Smooth muscle cell (in vitro differentiated cells): ENCODE results near the gene CERS6. TPM values are rescaled to one million over a fixed set of nuclear protein-coding genes. Genes with fewer than 3 reads are reported as not detected.

Source experiments
- DNase-seq: peaks from one replicate; lab custom pipeline; 2025; ENCODE audit not compliant: unreplicated experiment; lab: John Stamatoyannopoulos, UW
- H2AFZ ChIP-seq: fragments of 200-600 bp; sonication (generic); 2 replicates; pipeline ENCODE4 v1.6.0; 2016; ENCODE audit warnings: antibody characterized with exemption, low read depth, mild to moderate bottlenecking
- H3F3A ChIP-seq: fragments of 200-600 bp; sonication (generic); 2 replicates; pipeline ENCODE4 v1.6.0; 2017; ENCODE audit warnings: antibody characterized with exemption, low read depth
- H3K27ac ChIP-seq: fragments of 200-600 bp; sonication (generic); 2 replicates; pipeline ENCODE4 v1.5.1; 2016; ENCODE audit warnings: low read depth, mild to moderate bottlenecking
- H3K27me3 ChIP-seq: fragments of 200-600 bp; sonication (generic); 2 replicates; pipeline ENCODE4 v1.6.1; 2016; ENCODE audit warnings: low read depth, mild to moderate bottlenecking
- H3K36me3 ChIP-seq: fragments of 200-600 bp; sonication (generic); 2 replicates; pipeline ENCODE4 v1.5.1; 2016; ENCODE audit warnings: low read depth
- H3K4me1 ChIP-seq: fragments of 200-600 bp; sonication (generic); 2 replicates; pipeline ENCODE4 v1.5.1; 2016; ENCODE audit warnings: low read depth
- H3K4me2 ChIP-seq: fragments of 200-600 bp; sonication (generic); 2 replicates; pipeline ENCODE4 v1.6.0; 2016; ENCODE audit warnings: mild to moderate bottlenecking
- H3K4me3 ChIP-seq: fragments of 200-600 bp; sonication (generic); 2 replicates; pipeline ENCODE4 v1.5.1; 2016; ENCODE audit warnings: mild to moderate bottlenecking
- H3K79me2 ChIP-seq: fragments of 200-600 bp; sonication (generic); 2 replicates; pipeline ENCODE4 v1.6.0; 2016; ENCODE audit warnings: low read depth, mild to moderate bottlenecking
- H3K9ac ChIP-seq: fragments of 200-600 bp; sonication (generic); 2 replicates; pipeline ENCODE4 v1.6.0; 2016; ENCODE audit warnings: low read depth
- H3K9me3 ChIP-seq: fragments of 200-600 bp; sonication (generic); replicated peaks from 2 replicates; pipeline ENCODE4 v1.5.1; 2016; ENCODE audit warnings: low read depth
- H4K20me1 ChIP-seq: fragments of 200-600 bp; sonication (generic); 2 replicates; pipeline ENCODE4 v1.6.0; 2016; ENCODE audit warnings: low read depth
- CTCF ChIP-seq: fragments of 200-600 bp; sonication (generic); IDR thresholded peaks from 2 replicates; pipeline ENCODE4 v1.5.1; 2017; ENCODE audit warnings: borderline replicate concordance, mild to moderate bottlenecking, antibody characterized with exemption; ENCODE audit not compliant: insufficient read depth, poor library complexity, severe bottlenecking
- WGBS: methylation state at CpG from one replicate; pipeline ENCODE4 v1.1.7; 2016; ENCODE audit warnings: low lambda C conversion rate; 5-methylcytosine and 5-hydroxymethylcytosine counted together
- polyA plus RNA-seq: library from polyadenylated mRNA; unstranded; fragments of >200 nt; fragmentation: Nextera tagmentation; extraction: Ambion mirVana; gene quantifications from 2 replicates; pipeline ENCODE4 v1.2.1, GENCODE V29; 2016
- total RNA-seq: library from RNA; depleted of rRNA; stranded (reverse); fragments of >200 nt; gene quantifications from 2 replicates; pipeline ENCODE4 v1.2.3, GENCODE V29; 2014

CERS6 gene
- total and polyA plus RNA-seq, 2 experiments from 2014 or later = 9.2 to 26.6 TPM

GRCh38 chr2:168585700-168586099 lies 129.6 kb downstream of the CERS6 start:
- Histone ChIP-seq H3K4me1 (peaks cover 9% of the 10 kb centered on the region), H2AFZ (no peak overlapping the region), H3K9ac (no peak overlapping the region), H3F3A (no peaks in the 10 kb centered on the region), H3K9me3 (no peaks in the 10 kb centered on the region), H3K4me2 (no peak overlapping the region), H3K36me3 (no peaks in the 10 kb centered on the region), H4K20me1 (peaks cover 2% of the 10 kb centered on the region), H3K27ac (no peak overlapping the region), H3K27me3 (no peaks in the 10 kb centered on the region), H3K79me2 (peaks cover 5% of the 10 kb centered on the region), H3K4me3 (no peak overlapping the region)
- DNase-seq = no peak
- 95% methylated on average over 4 of the region's 4 CpGs for WGBS
- no peak for TF ChIP-seq CTCF

- no peak overlapping the region for H3K4me3 ChIP-seq
- no peak overlapping the region for H2AFZ ChIP-seq
- no peaks in the 10 kb centered on the region for H3K9me3 ChIP-seq
- H3K9ac ChIP-seq = no peak overlapping the region
- H3K27ac ChIP-seq = no peak overlapping the region
- H3K4me1 ChIP-seq = peaks cover 18% of the 10 kb centered on the region
- TF ChIP-seq CTCF = no peak
- peaks cover 5% of the 10 kb centered on the region for H4K20me1 ChIP-seq
- H3K4me2 ChIP-seq = no peak overlapping the region
- no peak for DNase-seq
- no peaks in the 10 kb centered on the region for H3K27me3 ChIP-seq
- peaks cover 8% of the 10 kb centered on the region for H3K79me2 ChIP-seq
- H3K36me3 ChIP-seq = no peaks in the 10 kb centered on the region
- WGBS = 91% methylated on average over 2 of the region's 2 CpGs
- H3F3A ChIP-seq = no peaks in the 10 kb centered on the region
These were observed 131.2 kb downstream of the CERS6 start for GRCh38 chr2:168587307-168587706.

DNA sequence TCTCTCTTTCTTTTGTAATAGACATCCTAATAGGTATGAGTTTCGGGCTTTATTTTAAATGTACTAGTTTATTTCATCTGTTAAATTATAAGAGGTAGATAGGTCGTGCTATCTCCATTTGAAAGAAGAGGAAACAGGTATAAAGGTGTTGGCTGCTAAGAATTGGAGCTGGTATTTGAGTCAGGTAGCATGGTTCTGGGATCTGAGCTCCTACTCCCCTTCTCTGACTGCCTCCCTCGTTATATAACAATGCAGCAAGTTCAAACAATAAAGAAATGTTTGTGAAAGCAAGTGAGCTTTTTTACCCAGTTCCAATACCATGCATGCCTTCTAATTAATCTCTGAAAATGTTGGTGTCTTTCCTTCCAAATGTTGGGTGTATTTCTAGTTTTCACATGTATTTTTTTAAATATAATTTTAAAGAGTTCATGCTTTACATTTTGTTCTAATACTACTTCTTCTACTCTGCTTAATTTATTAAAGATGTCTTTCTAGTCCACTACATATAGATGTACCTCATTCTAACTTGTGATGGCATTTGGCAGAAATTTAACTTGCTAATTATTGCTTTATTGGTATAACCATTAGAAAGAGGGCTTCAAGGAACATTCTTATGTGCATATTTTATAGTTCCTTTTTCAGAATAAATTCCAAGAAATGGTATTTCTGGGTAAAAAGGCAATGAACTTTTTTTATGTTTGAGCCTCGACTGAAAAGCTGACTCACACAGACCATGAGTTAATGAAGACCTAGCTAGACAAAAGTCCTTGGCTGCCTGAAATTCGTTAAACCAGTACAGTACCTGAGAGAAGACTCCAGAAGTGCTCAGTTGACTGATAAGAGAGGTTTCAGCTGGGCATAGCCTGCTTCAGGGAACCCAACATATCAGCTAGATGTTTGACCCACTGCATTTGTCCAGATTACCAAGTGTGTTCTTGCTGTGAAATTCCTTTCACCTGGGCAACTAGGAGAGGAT lies 133.5 kb downstream of the CERS6 start:
- Histone ChIP-seq H3K4me3 (no peak overlapping the region), H3K9me3 (no peaks in the 10 kb centered on the region), H3K79me2 (peaks cover 8% of the 10 kb centered on the region), H4K20me1 (peaks cover 5% of the 10 kb centered on the region), H3K27me3 (no peaks in the 10 kb centered on the region), H3K4me2 (no peak overlapping the region), H3K36me3 (no peaks in the 10 kb centered on the region), H3K4me1 (peaks cover 9% of the 10 kb centered on the region), H3K27ac (no peak overlapping the region), H2AFZ (no peak overlapping the region), H3K9ac (no peak overlapping the region), H3F3A (no peaks in the 10 kb centered on the region)
- DNase-seq = no peak
- no peak for TF ChIP-seq CTCF
- 74% methylated on average over 5 of the region's 5 CpGs for WGBS
